Measurements from ENCODE around the gene CD19. TPM values are rescaled to one million over a fixed set of nuclear protein-coding genes. Genes with fewer than 3 reads are reported as not detected.

Gene CD19
- polyA plus RNA-seq, 3 donors = 0.28 to 0.75 (median 0.65) TPM

GRCh38 chr16:28891964-28892890 is 39.5 kb upstream of the CD19 start:
- no peak for DNase-seq
- peaks cover 0 to 2% (median 1%) of the 10 kb centered on the region in 3 donors for H3K27me3 Mint-ChIP-seq (ENCODE audit: low read depth in 3 of 3)
- Histone ChIP-seq H3K79me2 (ENCODE audit: insufficient read depth, low read length) (no peaks in the 10 kb centered on the region), H3K9ac (ENCODE audit: insufficient read depth, low read length, poor library complexity, severe bottlenecking) (no peak overlapping the region), H4K20me1 (ENCODE audit: insufficient read depth, low read length) (no peaks in the 10 kb centered on the region), H3K36me3 (replicated peaks in 1 of 2; ENCODE audit: control insufficient read depth in 1 of 2, insufficient read depth in 2 of 2, low read length in 2 of 2) (no peaks in the 10 kb centered on the region), H3K4me2 (replicated peaks; ENCODE audit: extremely low read depth, low read length, poor library complexity, severe bottlenecking) (no peak overlapping the region), H3K27ac (ENCODE audit: low read depth in 1 of 2, low read length in 2 of 2) (no peak overlapping the region), H3K4me3 (replicated peaks in 1 of 3; ENCODE audit: low read depth in 2 of 3, low read length in 3 of 3) (no peak overlapping the region), H2AFZ (ENCODE audit: insufficient read depth, low read depth, low read length, poor library complexity, severe bottlenecking) (no peak overlapping the region), H3K9me3 (replicated peaks in 1 of 2; ENCODE audit: control insufficient read depth in 1 of 2, insufficient read depth in 1 of 2, low read length in 2 of 2) (no peaks in the 10 kb centered on the region), H3K4me1 (ENCODE audit: control insufficient read depth in 1 of 2, insufficient read depth in 2 of 2, low read length in 2 of 2) (no peaks in the 10 kb centered on the region), H3K27me3 (ENCODE audit: control insufficient read depth in 2 of 2, insufficient read depth in 2 of 2, low read length in 2 of 2) (no peaks in the 10 kb centered on the region)
- intact Hi-C loops (cut with micrococcal nuclease) = no loop called here
- no peaks in the 10 kb centered on the region for H3K9me3 Mint-ChIP-seq
- WGBS (ENCODE audit: insufficient coverage) = 59% methylated on average over 7 of the region's 14 CpGs
- peak overlapping the region in 1 of 7 donors; percentile 20 for H3K27ac Mint-ChIP-seq
- no peaks in the 10 kb centered on the region for H3K36me3 Mint-ChIP-seq
- TF ChIP-seq, protein P1, sequence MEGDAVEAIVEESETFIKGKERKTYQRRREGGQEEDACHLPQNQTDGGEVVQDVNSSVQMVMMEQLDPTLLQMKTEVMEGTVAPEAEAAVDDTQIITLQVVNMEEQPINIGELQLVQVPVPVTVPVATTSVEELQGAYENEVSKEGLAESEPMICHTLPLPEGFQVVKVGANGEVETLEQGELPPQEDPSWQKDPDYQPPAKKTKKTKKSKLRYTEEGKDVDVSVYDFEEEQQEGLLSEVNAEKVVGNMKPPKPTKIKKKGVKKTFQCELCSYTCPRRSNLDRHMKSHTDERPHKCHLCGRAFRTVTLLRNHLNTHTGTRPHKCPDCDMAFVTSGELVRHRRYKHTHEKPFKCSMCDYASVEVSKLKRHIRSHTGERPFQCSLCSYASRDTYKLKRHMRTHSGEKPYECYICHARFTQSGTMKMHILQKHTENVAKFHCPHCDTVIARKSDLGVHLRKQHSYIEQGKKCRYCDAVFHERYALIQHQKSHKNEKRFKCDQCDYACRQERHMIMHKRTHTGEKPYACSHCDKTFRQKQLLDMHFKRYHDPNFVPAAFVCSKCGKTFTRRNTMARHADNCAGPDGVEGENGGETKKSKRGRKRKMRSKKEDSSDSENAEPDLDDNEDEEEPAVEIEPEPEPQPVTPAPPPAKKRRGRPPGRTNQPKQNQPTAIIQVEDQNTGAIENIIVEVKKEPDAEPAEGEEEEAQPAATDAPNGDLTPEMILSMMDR (IDR thresholded peaks at IDR 0.05) = no peak
- no peak overlapping the region for H3K4me3 Mint-ChIP-seq
- H3K4me1 Mint-ChIP-seq = no peaks in the 10 kb centered on the region

- no CpG with 5 or more reads among the region's 4 CpGs for WGBS (ENCODE audit: insufficient coverage)
- H3K4me3 Mint-ChIP-seq = no peak overlapping the region
Observed at GRCh38 chr16:28893291-28893690, 38.5 kb upstream of the CD19 start.

More at GRCh38 chr16:28893291-28893690, 38.5 kb upstream of the CD19 start:
- H3K4me2 ChIP-seq (replicated peaks; ENCODE audit: extremely low read depth, low read length, poor library complexity, severe bottlenecking) = no peak overlapping the region
- peaks cover 0 to 2% (median 1%) of the 10 kb centered on the region in 3 donors for H3K27me3 Mint-ChIP-seq (ENCODE audit: low read depth in 3 of 3)
- no peak overlapping the region for H2AFZ ChIP-seq (ENCODE audit: insufficient read depth, low read depth, low read length, poor library complexity, severe bottlenecking)
- no peak overlapping the region for H3K27ac ChIP-seq (ENCODE audit: low read depth in 1 of 2, low read length in 2 of 2)
- H3K27ac Mint-ChIP-seq = no peak overlapping the region
- no peaks in the 10 kb centered on the region for H3K9me3 Mint-ChIP-seq
- no peak overlapping the region for H3K9ac ChIP-seq (ENCODE audit: insufficient read depth, low read length, poor library complexity, severe bottlenecking)
- H3K4me1 Mint-ChIP-seq = no peaks in the 10 kb centered on the region
- H3K4me3 ChIP-seq (replicated peaks in 1 of 3; ENCODE audit: low read depth in 2 of 3, low read length in 3 of 3) = no peak overlapping the region
- intact Hi-C loops (cut with micrococcal nuclease) = no loop called here
- no peaks in the 10 kb centered on the region for H3K36me3 Mint-ChIP-seq
- H4K20me1 ChIP-seq (ENCODE audit: insufficient read depth, low read length) = no peaks in the 10 kb centered on the region
- DNase-seq = no peak
- no peaks in the 10 kb centered on the region for H3K36me3 ChIP-seq (replicated peaks in 1 of 2; ENCODE audit: control insufficient read depth in 1 of 2, insufficient read depth in 2 of 2, low read length in 2 of 2)
- no peaks in the 10 kb centered on the region for H3K79me2 ChIP-seq (ENCODE audit: insufficient read depth, low read length)
- TF ChIP-seq, protein P1 (IDR thresholded peaks at IDR 0.05) = no peak
- no peaks in the 10 kb centered on the region for H3K4me1 ChIP-seq (ENCODE audit: control insufficient read depth in 1 of 2, insufficient read depth in 2 of 2, low read length in 2 of 2)
- H3K27me3 ChIP-seq (ENCODE audit: control insufficient read depth in 2 of 2, insufficient read depth in 2 of 2, low read length in 2 of 2) = no peaks in the 10 kb centered on the region
- no peaks in the 10 kb centered on the region for H3K9me3 ChIP-seq (replicated peaks in 1 of 2; ENCODE audit: control insufficient read depth in 1 of 2, insufficient read depth in 1 of 2, low read length in 2 of 2)
